Measurements from ENCODE around the gene GAL3ST2.
"Not testable (repeated sequence)": the region's sequence is repeated elsewhere in the genome, so short reads cannot be mapped to it uniquely, and the experiment has no call there.

- not testable (repeated sequence) for TF ChIP-seq POLR2AphosphoS5 (IDR thresholded peaks at IDR 0.05); CTCF (IDR thresholded peaks at IDR 0.05); POLR2A (IDR thresholded peaks at IDR 0.05; ENCODE audit: low read depth)
Observed at GRCh38 chr2:241806217-241806616, 29.6 kb downstream of the GAL3ST2 start.
